Muscle layer of colon (tissue), 2 donors: ENCODE measurements around the gene MAPRE2.

Experiments
- H3K27ac ChIP-seq: one replicate; pipeline ENCODE4 v1.7.0; 2013; ENCODE audit warnings: low read depth, mild to moderate bottlenecking, low read length, moderate library complexity
- H3K27me3 ChIP-seq, 2 donors: one replicate each; pipeline ENCODE4 v1.7.0; 2013; ENCODE audit warnings: low read length in 2 of 2, mild to moderate bottlenecking in 2 of 2; ENCODE audit not compliant: insufficient read depth in 2 of 2, control insufficient read depth in 1 of 2
- H3K36me3 ChIP-seq: one replicate; pipeline ENCODE4 v1.7.0; 2013; ENCODE audit warnings: mild to moderate bottlenecking, low read length; ENCODE audit not compliant: insufficient read depth
- H3K4me1 ChIP-seq: one replicate; pipeline ENCODE4 v1.7.0; 2013; ENCODE audit warnings: mild to moderate bottlenecking, low read length; ENCODE audit not compliant: insufficient read depth
- H3K4me3 ChIP-seq, 2 donors: one replicate each; pipeline ENCODE4 v1.7.0; 2013; ENCODE audit warnings: low read length in 2 of 2, low read depth in 1 of 2, mild to moderate bottlenecking in 1 of 2, moderate library complexity in 1 of 2
- H3K9ac ChIP-seq: one replicate; pipeline ENCODE4 v1.7.0; 2013; ENCODE audit warnings: low read length
- H3K9me3 ChIP-seq: one replicate; pipeline ENCODE4 v1.7.0; 2013; ENCODE audit warnings: mild to moderate bottlenecking, low read length
- donor health status: abdominal sarcoma.
- donor health status: Adenocarcinoma of cecum.

The MAPRE2 gene

GRCh38 chr18:35067454-35067853, 26.2 kb downstream of the MAPRE2 start:
- no peak overlapping the region for H3K27ac ChIP-seq
- peaks cover 6% of the 10 kb centered on the region for H3K36me3 ChIP-seq
- no peak overlapping the region for H3K9ac ChIP-seq
- no peaks in the 10 kb centered on the region for H3K9me3 ChIP-seq
- no peaks in the 10 kb centered on the region for H3K27me3 ChIP-seq
- no peaks in the 10 kb centered on the region for H3K4me1 ChIP-seq
- no peak overlapping the region for H3K4me3 ChIP-seq

GRCh38 chr18:35071819-35072247, 30.6 kb downstream of the MAPRE2 start:
- no peak overlapping the region for H3K27ac ChIP-seq
- H3K4me1 ChIP-seq = no peaks in the 10 kb centered on the region
- H3K4me3 ChIP-seq = no peak overlapping the region

GRCh38 chr18:35072616-35073015, 31.4 kb downstream of the MAPRE2 start:
- Histone ChIP-seq H3K4me3 (no peak overlapping the region), H3K4me1 (no peaks in the 10 kb centered on the region)

More at GRCh38 chr18:35071819-35072247, 30.6 kb downstream of the MAPRE2 start:
- no peaks in the 10 kb centered on the region for H3K27me3 ChIP-seq
- H3K9me3 ChIP-seq = no peaks in the 10 kb centered on the region
- H3K36me3 ChIP-seq = peaks cover 6% of the 10 kb centered on the region
- H3K9ac ChIP-seq = no peak overlapping the region

GRCh38 chr18:35073186-35074105, 32.2 kb downstream of the MAPRE2 start:
- H3K9ac ChIP-seq = no peak overlapping the region
- no peak overlapping the region for H3K4me3 ChIP-seq
- no peak overlapping the region for H3K27ac ChIP-seq
- H3K27me3 ChIP-seq = no peaks in the 10 kb centered on the region
- no peaks in the 10 kb centered on the region for H3K4me1 ChIP-seq
- H3K9me3 ChIP-seq = no peaks in the 10 kb centered on the region
- H3K36me3 ChIP-seq = peaks cover 6% of the 10 kb centered on the region

More at GRCh38 chr18:35072616-35073015, 31.4 kb downstream of the MAPRE2 start:
- Histone ChIP-seq H3K27me3 (no peaks in the 10 kb centered on the region), H3K36me3 (peaks cover 6% of the 10 kb centered on the region), H3K27ac (no peak overlapping the region), H3K9ac (no peak overlapping the region), H3K9me3 (no peaks in the 10 kb centered on the region)

GRCh38 chr18:35074581-35074980, 33.4 kb downstream of the MAPRE2 start:
- Histone ChIP-seq H3K27ac (no peak overlapping the region), H3K4me3 (no peak overlapping the region), H3K4me1 (no peaks in the 10 kb centered on the region)

GRCh38 chr18:35075132-35075531, 33.9 kb downstream of the MAPRE2 start:
- H3K36me3 ChIP-seq = peaks cover 12% of the 10 kb centered on the region
- no peak overlapping the region for H3K4me3 ChIP-seq
- H3K4me1 ChIP-seq = no peaks in the 10 kb centered on the region
- H3K27me3 ChIP-seq = no peaks in the 10 kb centered on the region
- no peaks in the 10 kb centered on the region for H3K9me3 ChIP-seq
- H3K27ac ChIP-seq = no peak overlapping the region
- no peak overlapping the region for H3K9ac ChIP-seq

More at GRCh38 chr18:35074581-35074980, 33.4 kb downstream of the MAPRE2 start:
- Histone ChIP-seq H3K9ac (no peak overlapping the region), H3K36me3 (peaks cover 12% of the 10 kb centered on the region), H3K27me3 (no peaks in the 10 kb centered on the region), H3K9me3 (no peaks in the 10 kb centered on the region)

GRCh38 chr18:35076135-35076924, 35.1 kb downstream of the MAPRE2 start:
- Histone ChIP-seq H3K4me1 (no peaks in the 10 kb centered on the region), H3K9ac (no peak overlapping the region), H3K9me3 (no peaks in the 10 kb centered on the region), H3K27me3 (no peaks in the 10 kb centered on the region), H3K27ac (no peak overlapping the region), H3K36me3 (peaks cover 6% of the 10 kb centered on the region), H3K4me3 (no peak overlapping the region)

- Histone ChIP-seq H3K36me3 (peaks cover 6% of the 10 kb centered on the region), H3K4me1 (no peaks in the 10 kb centered on the region), H3K9me3 (no peaks in the 10 kb centered on the region), H3K27me3 (no peaks in the 10 kb centered on the region), H3K4me3 (no peak overlapping the region), H3K9ac (no peak overlapping the region), H3K27ac (no peak overlapping the region)
These were observed 36.7 kb downstream of the MAPRE2 start for GRCh38 chr18:35077937-35078336.

GRCh38 chr18:35080058-35080457, 38.8 kb downstream of the MAPRE2 start:
- no peaks in the 10 kb centered on the region for H3K4me1 ChIP-seq
- no peak overlapping the region for H3K4me3 ChIP-seq
- no peak overlapping the region for H3K27ac ChIP-seq
- H3K27me3 ChIP-seq = no peaks in the 10 kb centered on the region
- H3K36me3 ChIP-seq = peaks cover 6% of the 10 kb centered on the region
- no peaks in the 10 kb centered on the region for H3K9me3 ChIP-seq
- H3K9ac ChIP-seq = no peak overlapping the region

GRCh38 chr18:35083174-35083712, 42.0 kb downstream of the MAPRE2 start:
- H3K4me3 ChIP-seq = no peak overlapping the region
- no peak overlapping the region for H3K27ac ChIP-seq
- H3K4me1 ChIP-seq = no peaks in the 10 kb centered on the region
- H3K9ac ChIP-seq = no peak overlapping the region
- no peaks in the 10 kb centered on the region for H3K27me3 ChIP-seq
- H3K36me3 ChIP-seq = peaks cover 6% of the 10 kb centered on the region
- no peaks in the 10 kb centered on the region for H3K9me3 ChIP-seq
